Lower leg skin (tissue), 4 donors: Measurements from ENCODE around the gene TMEM233. TPM values are rescaled to one million over a fixed set of nuclear protein-coding genes. Genes with fewer than 3 reads are reported as not detected.
"Not testable (repeated sequence)": the region's sequence is repeated elsewhere in the genome, so short reads cannot be mapped to it uniquely, and the experiment has no call there.

Experiments
- DNase-seq, 2 donors: peaks; one replicate each; pipeline ENCODE4 v3.0.0-alpha.2; 2019; ENCODE audit warnings: low spot score in 2 of 2
- H3K4me3 ChIP-seq: fragments of 200-600 bp; sonication (generic); 2 replicates; pipeline ENCODE4 v1.5.1; 2017; ENCODE audit warnings: mild to moderate bottlenecking, low read depth; ENCODE audit not compliant: poor library complexity, severe bottlenecking
- CTCF ChIP-seq, 3 donors: fragments of 450-650 bp; IDR thresholded peaks; one replicate each; pipeline ENCODE4 v1.5.1; 2016; ENCODE audit warnings: antibody characterized with exemption in 3 of 3, mild to moderate bottlenecking in 3 of 3, moderate library complexity in 2 of 3
- POLR2A ChIP-seq, 2 donors: fragments of 450-650 bp; IDR thresholded peaks; one replicate each; pipeline ENCODE4 v1.6.1; 2016 to 2017; ENCODE audit warnings: antibody characterized with exemption in 2 of 2, mild to moderate bottlenecking in 1 of 2, moderate library complexity in 1 of 2
- WGBS, 2 donors: methylation state at CpG; one replicate each; pipeline ENCODE4 v1.1.5; 2018; 5-methylcytosine and 5-hydroxymethylcytosine counted together
- intact Hi-C: fragments of 100-400 bp; cut with DNase I; formaldehyde crosslinking; loops from one replicate; pipeline ENCODE4 v1.15.0; 2023; ENCODE audit warnings: low total_unique reads
- total RNA-seq, 4 donors: library from RNA; depleted of rRNA; stranded (reverse); fragments of >200 nt; gene quantifications; one replicate each; pipeline ENCODE4 v1.1.0, GENCODE V29; 2016

The TMEM233 gene
- total RNA-seq, 4 donors from 2014 or later = 0.06 TPM; not detected in 3

DNA sequence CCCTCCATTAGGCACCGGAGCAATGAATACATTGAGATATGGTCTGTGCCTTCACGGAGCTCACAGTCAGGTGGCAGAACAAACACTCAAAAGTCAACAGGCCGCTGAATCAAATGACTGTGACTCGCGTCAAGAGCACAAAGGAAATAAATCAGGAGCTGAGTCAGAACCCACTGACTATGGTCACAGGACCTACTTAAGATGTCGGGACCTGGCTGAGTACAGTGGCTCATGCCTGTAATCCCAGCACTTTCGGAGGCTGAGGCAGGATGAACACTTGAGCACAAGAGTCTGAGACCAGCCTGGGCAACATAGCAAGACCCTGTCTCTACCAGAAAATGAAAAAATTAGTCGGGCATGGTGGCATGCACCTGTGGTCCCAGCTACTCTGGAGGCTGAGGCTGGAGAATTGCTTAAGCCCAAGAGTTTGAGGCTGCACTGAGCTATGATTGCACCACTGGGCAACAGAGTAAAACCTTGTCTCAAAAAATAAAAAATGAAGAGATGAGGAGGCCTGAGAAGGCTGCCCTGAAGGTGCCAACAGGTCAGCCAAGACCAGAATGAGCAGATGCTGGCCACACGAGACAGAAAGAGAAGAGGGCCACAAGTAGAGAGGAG is 19.9 kb downstream of the TMEM233 start:
- WGBS, 2 donors = 80 to 82% methylated on average over 9 of the region's 9 CpGs

DNA sequence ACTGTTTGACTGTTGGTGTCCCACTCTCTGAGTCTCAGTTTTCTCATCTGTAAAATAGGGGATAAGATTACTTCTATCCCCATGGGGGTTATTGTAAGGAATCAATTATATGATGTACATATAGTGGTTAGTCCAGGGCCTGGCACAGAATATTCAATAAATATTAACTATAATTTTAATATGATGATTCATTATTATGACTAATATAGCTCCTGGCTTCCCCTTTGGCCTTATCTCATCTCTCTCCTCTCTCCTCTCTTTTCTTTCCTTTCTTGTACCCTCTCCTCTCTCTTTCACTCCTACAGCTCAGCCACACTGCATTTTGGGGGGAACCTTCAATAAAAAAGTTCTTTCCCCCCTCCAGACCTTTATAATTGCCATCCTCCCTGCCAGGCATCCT is 21.1 kb downstream of the TMEM233 start:
- no peak for DNase-seq
- no peak overlapping the region for H3K4me3 ChIP-seq
- no peak for TF ChIP-seq CTCF (IDR thresholded peaks at IDR 0.05)
- no peak for TF ChIP-seq POLR2A (IDR thresholded peaks at IDR 0.05)
- intact Hi-C loops = no loop called here

More for the DNA sequence above, 19.9 kb downstream of the TMEM233 start:
- intact Hi-C loops = no loop called here
- no peak for TF ChIP-seq CTCF (IDR thresholded peaks at IDR 0.05)
- TF ChIP-seq POLR2A (IDR thresholded peaks at IDR 0.05) = no peak
- no peak overlapping the region for H3K4me3 ChIP-seq
- no peak for DNase-seq

- H3K4me3 ChIP-seq = no peak overlapping the region
- DNase-seq = no peak
- TF ChIP-seq POLR2A (IDR thresholded peaks at IDR 0.05) (no peak), CTCF (IDR thresholded peaks at IDR 0.05) (no peak)
- intact Hi-C loops = no loop called here
- WGBS, 2 donors = 67 to 68% methylated on average over 9 of the region's 9 CpGs
Measured at GRCh38 chr12:119615518-119616475, 22.2 kb downstream of the TMEM233 start.

DNA sequence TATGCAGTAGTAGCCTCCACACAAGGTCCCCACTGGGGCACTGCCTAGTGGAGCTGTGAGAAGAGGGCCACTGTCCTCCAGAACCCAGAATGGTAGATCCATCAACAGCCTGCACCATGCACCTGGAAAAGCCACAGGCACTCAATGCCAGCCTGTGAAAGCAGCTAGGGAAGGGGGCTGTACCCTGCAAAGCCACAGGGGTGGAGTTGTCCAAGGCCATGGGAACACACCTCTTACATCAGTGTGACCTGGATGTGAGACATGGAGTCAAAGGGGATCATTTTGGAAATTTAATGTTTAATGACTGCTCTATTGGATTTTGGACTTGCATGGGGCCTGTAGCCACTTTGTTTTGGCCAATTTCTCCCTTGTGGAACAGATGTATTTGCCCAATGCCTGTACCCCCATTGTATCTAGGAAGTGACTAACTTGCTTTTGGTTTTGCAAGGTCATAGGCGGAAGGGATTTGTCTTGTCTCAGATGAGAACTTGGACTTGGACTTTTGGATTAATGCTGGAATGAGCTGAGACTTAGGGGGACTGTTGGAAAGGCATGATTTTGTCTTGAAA is 24.8 kb downstream of the TMEM233 start:
- DNase-seq, H3K4me3 ChIP-seq, intact Hi-C loops: not testable (repeated sequence)
- 90 to 100% methylated on average over 1 of the region's 1 CpG for WGBS, 2 donors

GRCh38 chr12:119620490-119620889 is 26.9 kb downstream of the TMEM233 start:
- TF ChIP-seq POLR2A (IDR thresholded peaks at IDR 0.05) (no peak), CTCF (IDR thresholded peaks at IDR 0.05) (no peak)
- DNase-seq = no peak
- 28 to 41% methylated on average over 1 of the region's 1 CpG for WGBS, 2 donors
- H3K4me3 ChIP-seq = no peak overlapping the region
- intact Hi-C loops = no loop called here

DNA sequence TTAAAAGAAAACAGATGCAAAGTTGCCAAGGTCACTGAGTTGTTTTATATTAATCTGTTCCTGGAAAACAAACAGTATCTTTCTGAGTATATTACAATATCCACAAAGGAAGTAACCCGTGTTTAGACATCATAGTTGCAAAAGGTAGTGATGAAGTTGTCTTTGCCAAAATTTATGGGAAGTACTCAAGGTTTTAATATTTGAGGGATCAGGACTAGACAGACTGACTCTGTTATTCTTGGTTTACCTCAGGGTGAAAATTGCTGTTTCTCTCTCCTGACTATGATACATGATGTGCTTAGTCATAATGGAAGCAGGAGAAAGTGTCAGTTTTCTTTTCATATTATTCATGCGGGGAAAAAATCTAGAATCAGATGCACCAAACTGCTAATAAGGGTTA is 28.3 kb downstream of the TMEM233 start:
- H3K4me3 ChIP-seq = no peak overlapping the region
- no peak for DNase-seq
- no peak for TF ChIP-seq POLR2A (IDR thresholded peaks at IDR 0.05)
- no peak for TF ChIP-seq CTCF (IDR thresholded peaks at IDR 0.05)
- 18 to 26% methylated on average over 2 of the region's 2 CpGs for WGBS, 2 donors
- intact Hi-C loops = no loop called here
